Ramos (cell line): Measurements from ENCODE around the gene WDR64.

ENCODE experiments used
- in situ Hi-C: fragments of 300-500 bp; cut with MboI; formaldehyde crosslinking; loops from one replicate; pipeline ENCODE4 v1.14.3; 2022; ENCODE audit warnings: low sequenced_read_pairs; ENCODE audit not compliant: unreplicated experiment

The WDR64 gene

DNA sequence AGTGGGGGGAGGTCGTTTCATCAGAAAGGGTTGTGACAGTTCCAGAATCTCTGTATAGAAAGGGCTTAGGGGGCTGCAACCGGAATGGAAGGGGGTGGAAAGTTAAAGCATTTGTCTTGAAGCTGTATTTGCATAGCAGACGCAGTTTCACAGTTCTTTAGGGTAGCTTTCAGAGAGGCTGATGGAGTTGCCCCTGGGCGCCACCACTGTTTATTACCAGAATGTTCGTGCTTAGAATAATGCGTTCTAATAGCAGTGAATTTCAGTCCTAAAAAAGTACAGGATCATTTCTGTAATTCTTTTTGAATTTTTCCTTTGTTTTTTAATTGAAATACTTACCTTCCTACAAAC, 197.2 kb downstream of the WDR64 start:
- in situ Hi-C loops, result loop anchor here (10.0 kb wide), 1 partner anchor 325 kb away; no protein-coding TSS in a partner anchor
